HepG2 (cell line): ENCODE measurements around the gene E2F3. TPM values are rescaled to one million over a fixed set of nuclear protein-coding genes. Genes with fewer than 3 reads are reported as not detected.
A peak's percentile ranks its signal among the peaks of the same experiment; 100 is the strongest.

Source experiments
- FOXK1 ChIP-seq: sonication (generic); formaldehyde crosslinking; IDR thresholded peaks from 2 replicates; pipeline ENCODE4 v1.4.0; 2020; ENCODE audit warnings: low read depth, missing genetic modification reagents, borderline replicate concordance
- GATA4 ChIP-seq: sonication (generic); IDR thresholded peaks from 2 replicates; pipeline ENCODE4 v1.6.1; 2016; ENCODE audit warnings: antibody characterized with exemption, low read depth, borderline replicate concordance
- GMEB2 ChIP-seq: IDR thresholded peaks from 2 replicates; pipeline ENCODE4 v1.6.1; 2016; ENCODE audit warnings: missing biosample characterization, missing genetic modification reagents, low read depth
- HOXA7 ChIP-seq: sonication (generic); formaldehyde crosslinking; IDR thresholded peaks from 2 replicates; pipeline ENCODE4 v1.8.1; 2022; ENCODE audit warnings: mild to moderate bottlenecking, missing genetic modification reagents, moderate library complexity
- KDM5A ChIP-seq: fragments of 200-600 bp; sonication (generic); IDR thresholded peaks from 2 replicates; pipeline ENCODE4 v1.7.0; 2018; ENCODE audit warnings: antibody characterized with exemption, mild to moderate bottlenecking, low read length, borderline replicate concordance
- MED8 ChIP-seq: sonication (generic); formaldehyde crosslinking; IDR thresholded peaks from 2 replicates; pipeline ENCODE4 v1.8.1; 2023; ENCODE audit warnings: mild to moderate bottlenecking, missing genetic modification reagents; ENCODE audit not compliant: insufficient replicate concordance
- PHB2 ChIP-seq: fragments of 450-650 bp; IDR thresholded peaks from 2 replicates; pipeline ENCODE4 v1.6.1; 2018; ENCODE audit not compliant: partially characterized antibody
- RELA ChIP-seq: sonication (generic); formaldehyde crosslinking; IDR thresholded peaks from 2 replicates; pipeline ENCODE4 v1.4.0; 2020; ENCODE audit warnings: missing genetic modification reagents
- RFX1 ChIP-seq: fragments of 450-650 bp; IDR thresholded peaks from 2 replicates; pipeline ENCODE4 v1.6.1; 2017
- SP1 ChIP-seq, 2 experiments: fragments of 450-650 bp in 1 of 2; sonication (generic) in 1 of 2; formaldehyde crosslinking in 1 of 2; IDR thresholded peaks; 2 replicates each; pipeline versions ENCODE4 v1.4.0 to v1.6.1; 2016 to 2020; ENCODE audit warnings: missing genetic modification reagents in 1 of 2
- SYNCRIP ChIP-seq: fragments of 200-400 bp; formaldehyde crosslinking; IDR thresholded peaks from 2 replicates; pipeline ENCODE4 v1.6.1; 2018; ENCODE audit warnings: mild to moderate bottlenecking, low read depth, low read length; ENCODE audit not compliant: insufficient read depth
- TBP ChIP-seq: sonication (generic); formaldehyde crosslinking; IDR thresholded peaks from 2 replicates; pipeline ENCODE4 v1.5.0; 2020; ENCODE audit warnings: missing genetic modification reagents
- ZC3H4 ChIP-seq: sonication (generic); formaldehyde crosslinking; IDR thresholded peaks from 2 replicates; pipeline ENCODE4 v1.4.0; 2020; ENCODE audit warnings: missing genetic modification reagents, borderline replicate concordance
- ZFP82 ChIP-seq: sonication (generic); formaldehyde crosslinking; IDR thresholded peaks from 2 replicates; pipeline ENCODE4 v1.5.1; 2020; ENCODE audit warnings: mild to moderate bottlenecking, missing genetic modification reagents, borderline replicate concordance
- ZNF17 ChIP-seq: sonication (generic); formaldehyde crosslinking; IDR thresholded peaks from 2 replicates; pipeline ENCODE4 v1.5.0; 2020; ENCODE audit warnings: mild to moderate bottlenecking, missing genetic modification reagents
- ZNF205 ChIP-seq: IDR thresholded peaks from 2 replicates; pipeline ENCODE4 v1.6.1; 2018; ENCODE audit warnings: missing biosample characterization, missing genetic modification reagents
- ZNF260 ChIP-seq: sonication (generic); formaldehyde crosslinking; IDR thresholded peaks from 2 replicates; pipeline ENCODE4 v1.4.0; 2020; ENCODE audit warnings: missing genetic modification reagents, low read depth, mild to moderate bottlenecking, borderline replicate concordance
- ZNF280D ChIP-seq: sonication (generic); formaldehyde crosslinking; IDR thresholded peaks from 2 replicates; pipeline ENCODE4 v1.5.1; 2020; ENCODE audit warnings: mild to moderate bottlenecking, missing genetic modification reagents
- ZNF296 ChIP-seq: sonication (generic); formaldehyde crosslinking; conservative IDR thresholded peaks from 2 replicates; pipeline ENCODE4 v1.5.0; 2020; ENCODE audit warnings: mild to moderate bottlenecking, missing genetic modification reagents
- ZNF337 ChIP-seq: sonication (generic); formaldehyde crosslinking; IDR thresholded peaks from 2 replicates; pipeline ENCODE4 v1.5.1; 2020; ENCODE audit warnings: missing genetic modification reagents, low read depth, mild to moderate bottlenecking, borderline replicate concordance
- ZNF512B ChIP-seq: sonication (generic); formaldehyde crosslinking; IDR thresholded peaks from 2 replicates; pipeline ENCODE4 v1.5.1; 2020; ENCODE audit warnings: missing genetic modification reagents, mild to moderate bottlenecking, borderline replicate concordance
- ZNF564 ChIP-seq: sonication (generic); formaldehyde crosslinking; IDR thresholded peaks from 2 replicates; pipeline ENCODE4 v1.8.1; 2023; ENCODE audit warnings: mild to moderate bottlenecking, missing genetic modification reagents
- ZNF768 ChIP-seq: sonication (generic); formaldehyde crosslinking; IDR thresholded peaks from 2 replicates; pipeline ENCODE4 v1.4.0; 2020; ENCODE audit warnings: missing genetic modification reagents
- polyA plus RNA-seq, 8 experiments: library from polyadenylated mRNA; depleted of rRNA in 3 of 8; stranded (reverse) in 7 of 8; unstranded in 1 of 8; fragments of >200 nt; fragmentation: Illumina TruSeq in 4 of 8; extraction: Trizol in 4 of 8; gene quantifications; 2 replicates each; pipeline versions ENCODE4 v1.2.1 to v1.2.3, GENCODE V29; 2011 to 2016; ENCODE audit warnings: low read depth in 4 of 8, missing spikeins in 1 of 8, mixed read lengths in 1 of 8; ENCODE audit not compliant: insufficient read depth in 1 of 8
- total RNA-seq, 5 experiments: library from RNA; depleted of rRNA; stranded (reverse); fragments of >200 nt; fragmentation: Illumina TruSeq; extraction: Trizol; gene quantifications; 2 replicates each; pipeline ENCODE4 v1.2.3, GENCODE V29; 2016; ENCODE audit warnings: low read depth in 1 of 5

The E2F3 gene
- total and polyA plus RNA-seq, 2 of the 13 experiments (the other 11 are each of a cell fraction or from before 2014, with no cell fraction given), result 8.5 to 12.7 TPM

DNA sequence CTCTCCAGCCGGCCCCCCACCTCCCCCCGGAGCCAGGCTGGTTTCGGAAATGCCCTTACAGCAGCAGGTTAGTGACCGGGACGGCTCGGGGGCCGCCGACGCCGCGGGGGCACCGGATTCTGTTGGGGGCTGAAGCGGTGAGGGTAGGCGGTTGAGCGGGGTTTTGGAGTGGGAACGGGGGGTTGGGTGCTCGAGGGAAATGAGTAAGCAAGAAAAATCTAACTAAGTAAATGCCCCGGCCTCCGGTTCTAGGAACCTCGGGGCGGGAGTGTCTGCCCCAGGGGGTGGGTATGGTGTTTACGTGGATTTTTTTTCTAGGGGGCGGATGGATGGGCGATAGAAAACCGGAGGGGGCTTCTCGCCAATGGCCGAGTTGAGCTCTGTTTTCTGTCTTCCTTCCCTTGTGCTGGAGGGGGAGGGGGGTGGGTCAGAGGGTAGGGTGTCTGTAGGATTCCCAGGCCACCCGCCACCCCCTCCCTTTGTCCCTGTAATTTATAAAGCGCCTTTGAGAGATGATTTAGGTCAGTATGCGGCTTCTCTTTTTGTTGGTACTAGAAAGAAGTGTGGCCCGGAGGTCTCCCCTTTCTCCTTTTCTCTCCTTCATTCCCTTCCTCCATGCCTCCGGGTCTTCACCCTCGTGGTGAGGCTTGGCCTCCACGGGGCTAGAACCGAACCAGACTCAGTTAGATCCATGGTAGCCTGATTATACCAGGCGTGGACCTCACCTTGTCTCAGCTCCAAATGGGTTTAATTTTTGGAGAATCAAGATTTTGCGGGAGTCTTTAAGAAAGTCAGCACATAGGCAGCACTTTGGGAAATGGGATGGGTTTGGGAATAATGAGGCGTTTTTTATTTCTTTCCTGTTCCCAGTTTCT, 2.3 kb downstream of the E2F3 start (continued):
- TF ChIP-seq ZNF512B (CRISPR knock-in tag) (no peak), ZNF564 (CRISPR knock-in tag) (peak; percentile 12; the same call in 1 of the 2 replicates), RFX1 (no peak), TBP (CRISPR knock-in tag) (no peak), SP1 (IDR thresholded peaks at IDR 0.05) (no peak), SP1 (CRISPR knock-in tag; IDR thresholded peaks at IDR 0.05) (no peak), ZNF205 (CRISPR knock-in tag) (no peak), FOXK1 (CRISPR knock-in tag) (no peak), MED8 (CRISPR knock-in tag) (no peak), GATA4 (no peak), ZNF280D (CRISPR knock-in tag) (peak; percentile 47; the same call in 1 of the 2 replicates), ZNF337 (no peak), RELA (no peak), ZNF296 (no peak), SYNCRIP (no peak), HOXA7 (CRISPR knock-in tag) (no peak), GMEB2 (CRISPR knock-in tag) (no peak), ZNF17 (no peak), KDM5A (peak; percentile 31; the same call in 1 of the 2 replicates), PHB2 (no peak), ZC3H4 (CRISPR knock-in tag) (no peak), ZNF260 (no peak), ZFP82 (CRISPR knock-in tag) (no peak), ZNF768 (CRISPR knock-in tag) (no peak)
